Neural cell (in vitro differentiated cells): Measurements from ENCODE around the gene TEKT4.

Experiments used
- EP300 ChIP-seq: fragments of 450-650 bp; conservative IDR thresholded peaks from 2 replicates; pipeline ENCODE4 v1.6.1; 2014; ENCODE audit warnings: antibody characterized with exemption, mild to moderate bottlenecking, moderate library complexity; ENCODE audit not compliant: poor library complexity, severe bottlenecking
- EZH2 ChIP-seq: fragments of 200-600, 300-800 bp; shearing (Covaris generic), sonication (generic); IDR thresholded peaks from 2 replicates; pipeline ENCODE4 v1.6.1; 2014; ENCODE audit warnings: antibody characterized with exemption, low read length, borderline replicate concordance, mild to moderate bottlenecking; ENCODE audit not compliant: insufficient read depth, poor library complexity, severe bottlenecking
- POLR2AphosphoS5 ChIP-seq: IDR thresholded peaks from 2 replicates; pipeline ENCODE4 v1.6.1; 2012
- RAD21 ChIP-seq: fragments of 450-650 bp; conservative IDR thresholded peaks from 2 replicates; pipeline ENCODE4 v1.6.1; 2014; ENCODE audit warnings: antibody characterized with exemption, mild to moderate bottlenecking, moderate library complexity
- TF ChIP-seq, protein P1 (sequence below): fragments of 450-650 bp; IDR thresholded peaks from 2 replicates; pipeline ENCODE4 v1.5.1; 2014; ENCODE audit warnings: antibody characterized with exemption, mild to moderate bottlenecking, moderate library complexity; ENCODE audit not compliant: poor library complexity, severe bottlenecking
- TF ChIP-seq, protein P2 (sequence below): IDR thresholded peaks from 2 replicates; pipeline ENCODE4 v1.6.1; 2012; ENCODE audit warnings: borderline replicate concordance

GRCh38 chr2:94869552-94870439, 1.4 kb upstream of the TEKT4 start:
- TF ChIP-seq, protein P1, sequence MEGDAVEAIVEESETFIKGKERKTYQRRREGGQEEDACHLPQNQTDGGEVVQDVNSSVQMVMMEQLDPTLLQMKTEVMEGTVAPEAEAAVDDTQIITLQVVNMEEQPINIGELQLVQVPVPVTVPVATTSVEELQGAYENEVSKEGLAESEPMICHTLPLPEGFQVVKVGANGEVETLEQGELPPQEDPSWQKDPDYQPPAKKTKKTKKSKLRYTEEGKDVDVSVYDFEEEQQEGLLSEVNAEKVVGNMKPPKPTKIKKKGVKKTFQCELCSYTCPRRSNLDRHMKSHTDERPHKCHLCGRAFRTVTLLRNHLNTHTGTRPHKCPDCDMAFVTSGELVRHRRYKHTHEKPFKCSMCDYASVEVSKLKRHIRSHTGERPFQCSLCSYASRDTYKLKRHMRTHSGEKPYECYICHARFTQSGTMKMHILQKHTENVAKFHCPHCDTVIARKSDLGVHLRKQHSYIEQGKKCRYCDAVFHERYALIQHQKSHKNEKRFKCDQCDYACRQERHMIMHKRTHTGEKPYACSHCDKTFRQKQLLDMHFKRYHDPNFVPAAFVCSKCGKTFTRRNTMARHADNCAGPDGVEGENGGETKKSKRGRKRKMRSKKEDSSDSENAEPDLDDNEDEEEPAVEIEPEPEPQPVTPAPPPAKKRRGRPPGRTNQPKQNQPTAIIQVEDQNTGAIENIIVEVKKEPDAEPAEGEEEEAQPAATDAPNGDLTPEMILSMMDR: no peak
- TF ChIP-seq, protein P2, sequence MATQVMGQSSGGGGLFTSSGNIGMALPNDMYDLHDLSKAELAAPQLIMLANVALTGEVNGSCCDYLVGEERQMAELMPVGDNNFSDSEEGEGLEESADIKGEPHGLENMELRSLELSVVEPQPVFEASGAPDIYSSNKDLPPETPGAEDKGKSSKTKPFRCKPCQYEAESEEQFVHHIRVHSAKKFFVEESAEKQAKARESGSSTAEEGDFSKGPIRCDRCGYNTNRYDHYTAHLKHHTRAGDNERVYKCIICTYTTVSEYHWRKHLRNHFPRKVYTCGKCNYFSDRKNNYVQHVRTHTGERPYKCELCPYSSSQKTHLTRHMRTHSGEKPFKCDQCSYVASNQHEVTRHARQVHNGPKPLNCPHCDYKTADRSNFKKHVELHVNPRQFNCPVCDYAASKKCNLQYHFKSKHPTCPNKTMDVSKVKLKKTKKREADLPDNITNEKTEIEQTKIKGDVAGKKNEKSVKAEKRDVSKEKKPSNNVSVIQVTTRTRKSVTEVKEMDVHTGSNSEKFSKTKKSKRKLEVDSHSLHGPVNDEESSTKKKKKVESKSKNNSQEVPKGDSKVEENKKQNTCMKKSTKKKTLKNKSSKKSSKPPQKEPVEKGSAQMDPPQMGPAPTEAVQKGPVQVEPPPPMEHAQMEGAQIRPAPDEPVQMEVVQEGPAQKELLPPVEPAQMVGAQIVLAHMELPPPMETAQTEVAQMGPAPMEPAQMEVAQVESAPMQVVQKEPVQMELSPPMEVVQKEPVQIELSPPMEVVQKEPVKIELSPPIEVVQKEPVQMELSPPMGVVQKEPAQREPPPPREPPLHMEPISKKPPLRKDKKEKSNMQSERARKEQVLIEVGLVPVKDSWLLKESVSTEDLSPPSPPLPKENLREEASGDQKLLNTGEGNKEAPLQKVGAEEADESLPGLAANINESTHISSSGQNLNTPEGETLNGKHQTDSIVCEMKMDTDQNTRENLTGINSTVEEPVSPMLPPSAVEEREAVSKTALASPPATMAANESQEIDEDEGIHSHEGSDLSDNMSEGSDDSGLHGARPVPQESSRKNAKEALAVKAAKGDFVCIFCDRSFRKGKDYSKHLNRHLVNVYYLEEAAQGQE: no peak
- TF ChIP-seq EP300: no peak
- TF ChIP-seq POLR2AphosphoS5: no peak
- no peak for TF ChIP-seq EZH2
- TF ChIP-seq RAD21: no peak
